Keratinocyte (primary cell): ENCODE data around the gene IQCE. TPM values are rescaled to one million over a fixed set of nuclear protein-coding genes. Genes with fewer than 3 reads are reported as not detected.

ENCODE experiments used
- DNase-seq: peaks from one replicate; pipeline ENCODE4 v3.0.0-alpha.2; 2011; ENCODE audit warnings: low read depth, missing footprints, low spot score
- FAIRE-seq: peaks from 2 replicates; lab custom pipeline; 2011; peaks lifted over from hg19 to GRCh38; lab: Jason Lieb, UNC
- H2AFZ ChIP-seq: 2 replicates; pipeline ENCODE4 v1.6.0; 2012; ENCODE audit warnings: low read length, control low read depth, inconsistent platforms; ENCODE audit not compliant: control insufficient read depth
- H3K27ac ChIP-seq: 2 replicates; pipeline ENCODE4 v1.5.1; 2011; ENCODE audit warnings: low read length; ENCODE audit not compliant: control insufficient read depth, insufficient read depth
- H3K27me3 ChIP-seq: 3 replicates; pipeline ENCODE4 v1.6.0; 2011; ENCODE audit warnings: low read length; ENCODE audit not compliant: control insufficient read depth, insufficient read depth; ENCODE audit errors: extremely low read depth
- H3K36me3 ChIP-seq, 2 experiments: 2 replicates in 1 of 2; 3 replicates in 1 of 2; pipeline ENCODE4 v1.5.1; 2011; ENCODE audit warnings: low read length in 2 of 2, mild to moderate bottlenecking in 1 of 2; ENCODE audit not compliant: control insufficient read depth in 2 of 2, insufficient read depth in 2 of 2; ENCODE audit errors: extremely low read depth in 1 of 2
- H3K4me1 ChIP-seq: 3 replicates; pipeline ENCODE4 v1.5.1; 2011; ENCODE audit warnings: low read length; ENCODE audit not compliant: control insufficient read depth, insufficient read depth; ENCODE audit errors: extremely low read depth
- H3K4me2 ChIP-seq: 3 replicates; pipeline ENCODE4 v1.6.0; 2011; ENCODE audit warnings: low read depth, low read length; ENCODE audit not compliant: control insufficient read depth, insufficient read depth; ENCODE audit errors: extremely low read depth
- H3K4me3 ChIP-seq, 3 experiments: fragments of 200-600 bp in 1 of 3; sonication (generic) in 1 of 3; 2 replicates in 2 of 3; 3 replicates in 1 of 3; pipeline ENCODE4 v1.5.1; 2011 to 2016; ENCODE audit warnings: low read length in 3 of 3, mild to moderate bottlenecking in 3 of 3, control low read depth in 2 of 3, inconsistent platforms in 1 of 3, low read depth in 1 of 3, mixed read lengths in 1 of 3, mixed run types in 1 of 3, moderate library complexity in 1 of 3; ENCODE audit not compliant: control insufficient read depth in 2 of 3, insufficient read depth in 2 of 3; ENCODE audit errors: extremely low read depth in 1 of 3
- H3K79me2 ChIP-seq: 2 replicates; pipeline ENCODE4 v1.6.0; 2012; ENCODE audit warnings: low read length; ENCODE audit not compliant: control insufficient read depth, insufficient read depth
- H3K9ac ChIP-seq: 3 replicates; pipeline ENCODE4 v1.6.0; 2011; ENCODE audit warnings: low read length; ENCODE audit not compliant: control insufficient read depth, insufficient read depth; ENCODE audit errors: extremely low read depth
- H3K9me1 ChIP-seq: 3 replicates; pipeline ENCODE4 v1.6.0; 2011; ENCODE audit warnings: low read length; ENCODE audit not compliant: control insufficient read depth, insufficient read depth; ENCODE audit errors: extremely low read depth
- H3K9me3 ChIP-seq: 2 replicates; pipeline ENCODE4 v1.5.1; 2012; ENCODE audit warnings: low read depth, low read length; ENCODE audit not compliant: control insufficient read depth
- H4K20me1 ChIP-seq: 3 replicates; pipeline ENCODE4 v1.6.0; 2011; ENCODE audit warnings: low read length; ENCODE audit not compliant: control insufficient read depth, insufficient read depth; ENCODE audit errors: extremely low read depth
- EZH2 ChIP-seq: IDR thresholded peaks from one replicate; pipeline ENCODE4 v1.6.1; 2012; ENCODE audit warnings: inconsistent platforms, mild to moderate bottlenecking, low read length, moderate library complexity
- dilution Hi-C: fragments of 300-500 bp; cut with MboI; formaldehyde crosslinking; loops from one replicate; pipeline ENCODE4 v1.7.0; 2020; ENCODE audit warnings: low sequenced_read_pairs; ENCODE audit not compliant: extremely low pct_ligation_motif_present
- polyA plus RNA-seq, 5 experiments: library from polyadenylated mRNA; depleted of rRNA in 3 of 5; stranded (reverse) in 3 of 5; stranded (forward) in 1 of 5; unstranded in 1 of 5; fragments of >200 nt; gene quantifications; 1 replicate in 1 of 5; 2 replicates in 3 of 5; 3 replicates in 1 of 5; pipeline versions ENCODE4 v1.2.1 to v1.2.3, GENCODE V29; 2011 to 2012; ENCODE audit warnings: missing spikeins in 2 of 5, low read depth in 1 of 5, low replicate concordance in 1 of 5
- TF ChIP-seq, protein P1 (sequence below), 3 experiments: IDR thresholded peaks in 1 of 3; conservative IDR thresholded peaks in 1 of 3; optimal IDR thresholded peaks in 1 of 3; 2 replicates in 2 of 3; 3 replicates in 1 of 3; pipeline versions ENCODE3 to v1.5.1; 2011; ENCODE audit warnings: low read length in 3 of 3, mild to moderate bottlenecking in 3 of 3, moderate library complexity in 2 of 3, control low read depth in 1 of 3, inconsistent platforms in 1 of 3; ENCODE audit not compliant: insufficient read depth in 2 of 3; ENCODE audit errors: extremely low read depth in 1 of 3

The IQCE gene
- polyA plus RNA-seq, 1 donor (not counting 4 experiments of a cell fraction or from before 2014, with no cell fraction given), result 5.2 TPM

DNA sequence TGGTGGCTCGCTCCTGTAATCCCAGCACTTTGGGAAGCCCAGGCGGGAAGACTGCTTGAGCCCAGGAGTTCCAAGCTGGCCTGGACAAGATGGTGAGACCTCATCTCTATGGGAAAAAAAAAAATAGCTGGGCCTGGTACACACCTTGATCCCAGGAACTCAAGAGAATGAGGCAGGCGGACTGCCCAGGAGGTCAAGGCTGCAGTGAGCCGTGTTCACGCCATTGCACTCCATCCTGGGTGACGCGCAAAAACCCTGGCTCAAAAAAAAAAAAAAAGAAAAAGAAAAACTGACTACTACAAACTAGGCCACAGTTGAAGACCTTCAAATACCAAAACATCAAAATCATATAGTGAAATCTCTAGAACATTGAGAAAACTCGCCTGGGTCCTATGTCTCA lies 7.4 kb upstream of the IQCE start:
- Histone ChIP-seq H3K9ac (no peak overlapping the region), H3K27me3 (no peaks in the 10 kb centered on the region), H3K9me3 (no peaks in the 10 kb centered on the region), H3K27ac (no peak overlapping the region), H3K4me3 (no peak overlapping the region), H4K20me1 (no peaks in the 10 kb centered on the region), H3K9me1 (no peaks in the 10 kb centered on the region), H3K36me3 (peaks cover 7 to 9% of the 10 kb centered on the region in 2 experiments), H3K4me1 (peaks cover 16% of the 10 kb centered on the region), H3K79me2 (peaks cover 15% of the 10 kb centered on the region), H2AFZ (no peak overlapping the region), H3K4me2 (no peak overlapping the region)
- DNase-seq, result no peak
- no peak for FAIRE-seq
- dilution Hi-C loops, result no loop called here
- TF ChIP-seq, protein P1, sequence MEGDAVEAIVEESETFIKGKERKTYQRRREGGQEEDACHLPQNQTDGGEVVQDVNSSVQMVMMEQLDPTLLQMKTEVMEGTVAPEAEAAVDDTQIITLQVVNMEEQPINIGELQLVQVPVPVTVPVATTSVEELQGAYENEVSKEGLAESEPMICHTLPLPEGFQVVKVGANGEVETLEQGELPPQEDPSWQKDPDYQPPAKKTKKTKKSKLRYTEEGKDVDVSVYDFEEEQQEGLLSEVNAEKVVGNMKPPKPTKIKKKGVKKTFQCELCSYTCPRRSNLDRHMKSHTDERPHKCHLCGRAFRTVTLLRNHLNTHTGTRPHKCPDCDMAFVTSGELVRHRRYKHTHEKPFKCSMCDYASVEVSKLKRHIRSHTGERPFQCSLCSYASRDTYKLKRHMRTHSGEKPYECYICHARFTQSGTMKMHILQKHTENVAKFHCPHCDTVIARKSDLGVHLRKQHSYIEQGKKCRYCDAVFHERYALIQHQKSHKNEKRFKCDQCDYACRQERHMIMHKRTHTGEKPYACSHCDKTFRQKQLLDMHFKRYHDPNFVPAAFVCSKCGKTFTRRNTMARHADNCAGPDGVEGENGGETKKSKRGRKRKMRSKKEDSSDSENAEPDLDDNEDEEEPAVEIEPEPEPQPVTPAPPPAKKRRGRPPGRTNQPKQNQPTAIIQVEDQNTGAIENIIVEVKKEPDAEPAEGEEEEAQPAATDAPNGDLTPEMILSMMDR (optimal IDR thresholded peaks at IDR 0.05 in 1 of 3, IDR thresholded peaks at IDR 0.05 in 1 of 3, conservative IDR thresholded peaks at IDR 0.05 in 1 of 3; ENCODE audit: extremely low read depth in 1 of 3, insufficient read depth in 2 of 3, low read length in 3 of 3), result no peak
- TF ChIP-seq EZH2, result no peak

DNA sequence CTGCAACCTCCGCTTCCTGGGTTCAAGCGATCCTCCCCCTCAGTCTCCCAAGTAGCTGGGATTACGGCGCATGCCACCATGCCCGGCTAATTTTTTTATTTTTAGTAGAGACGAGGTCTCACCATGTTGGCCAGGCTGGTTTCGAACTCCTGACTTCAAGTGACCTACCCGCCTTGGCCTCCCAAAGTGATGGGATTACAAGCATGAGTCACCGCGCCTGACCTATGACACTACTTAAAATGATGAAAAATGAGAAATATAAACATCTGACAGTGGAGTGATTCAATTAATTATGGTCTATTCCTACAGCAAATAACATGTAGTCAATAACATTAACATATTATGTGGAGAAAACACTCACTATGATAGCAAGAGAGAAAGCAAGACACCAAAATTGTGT lies 5.7 kb upstream of the IQCE start:
- dilution Hi-C loops, result no loop called here
- no peak for FAIRE-seq

More for the DNA sequence above, 5.7 kb upstream of the IQCE start:
- no peaks in the 10 kb centered on the region for H3K27me3 ChIP-seq
- H2AFZ ChIP-seq, result no peak overlapping the region
- no peak overlapping the region for H3K4me3 ChIP-seq
- TF ChIP-seq EZH2, result no peak
- TF ChIP-seq, protein P1 (optimal IDR thresholded peaks at IDR 0.05 in 1 of 3, IDR thresholded peaks at IDR 0.05 in 1 of 3, conservative IDR thresholded peaks at IDR 0.05 in 1 of 3; ENCODE audit: extremely low read depth in 1 of 3, insufficient read depth in 2 of 3, low read length in 3 of 3), result no peak
- peak overlapping the region; percentile 94 for H3K4me2 ChIP-seq
- peaks cover 4 to 5% of the 10 kb centered on the region in 2 experiments for H3K36me3 ChIP-seq
- H3K4me1 ChIP-seq, result peaks cover 16% of the 10 kb centered on the region
- no peaks in the 10 kb centered on the region for H4K20me1 ChIP-seq
- peaks cover 15% of the 10 kb centered on the region for H3K79me2 ChIP-seq
- no peaks in the 10 kb centered on the region for H3K9me1 ChIP-seq
- H3K9ac ChIP-seq, result no peak overlapping the region
- H3K27ac ChIP-seq, result peak overlapping the region; percentile 26
- no peaks in the 10 kb centered on the region for H3K9me3 ChIP-seq
- no peak for DNase-seq
